Stimulated activated CD4-positive, alpha-beta T cell treated with anti-CD3 and anti-CD28 coated beads, Interleukin-12 subunit alpha, Interleukin-12 subunit beta, amount 100 ng/mL, for 4 hours (primary cell): ENCODE measurements around the gene MEN1.
A peak's percentile ranks its signal among the peaks of the same experiment; 100 is the strongest.
"Not testable (repeated sequence)": the region's sequence is repeated elsewhere in the genome, so short reads cannot be mapped to it uniquely, and the experiment has no call there.

Experiments
- DNase-seq: peaks from one replicate; pipeline ENCODE4 v3.0.0-alpha.2; 2020

The MEN1 gene

GRCh38 chr11:64831411-64831891 is 21.1 kb upstream of the MEN1 start:
- DNase-seq: no peak

DNA sequence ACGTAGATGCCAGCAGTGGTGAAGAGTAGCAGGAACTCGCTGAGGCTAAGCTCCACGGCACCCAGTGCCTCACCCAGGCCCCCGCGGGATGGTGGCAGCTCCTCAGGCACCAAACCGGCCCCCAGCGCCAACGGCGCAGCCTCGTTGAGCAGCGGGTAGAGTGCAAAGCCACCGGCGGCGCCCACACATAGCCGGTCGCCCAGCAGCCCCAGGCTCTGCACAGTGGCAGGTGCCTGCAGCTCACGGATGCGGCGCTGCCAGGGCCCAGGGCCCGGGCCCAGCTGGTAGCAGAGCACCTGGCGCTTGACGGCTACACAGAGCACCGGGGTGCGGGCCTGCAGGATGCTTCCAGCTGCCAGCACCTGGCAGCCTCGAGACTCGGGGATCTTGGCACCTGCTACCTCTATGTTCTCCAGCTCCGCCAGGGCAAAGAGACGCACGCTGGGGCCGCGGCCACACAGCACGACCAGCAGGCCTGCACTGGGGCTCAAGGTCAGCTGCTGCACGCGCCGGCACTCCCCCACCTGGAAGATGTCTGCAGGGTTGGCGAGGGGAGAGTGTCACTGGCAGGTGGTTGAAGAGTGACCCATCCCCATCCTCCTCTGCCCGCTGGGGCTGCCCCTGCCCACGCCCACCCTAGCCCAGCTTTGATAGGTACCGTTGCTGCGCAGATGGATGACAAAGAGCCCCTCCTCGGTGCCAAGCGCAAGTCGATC is 19.3 kb upstream of the MEN1 start:
- DNase-seq: no peak

- DNase-seq: no peak
Observed at GRCh38 chr11:64827451-64827839, 17.1 kb upstream of the MEN1 start.

DNA sequence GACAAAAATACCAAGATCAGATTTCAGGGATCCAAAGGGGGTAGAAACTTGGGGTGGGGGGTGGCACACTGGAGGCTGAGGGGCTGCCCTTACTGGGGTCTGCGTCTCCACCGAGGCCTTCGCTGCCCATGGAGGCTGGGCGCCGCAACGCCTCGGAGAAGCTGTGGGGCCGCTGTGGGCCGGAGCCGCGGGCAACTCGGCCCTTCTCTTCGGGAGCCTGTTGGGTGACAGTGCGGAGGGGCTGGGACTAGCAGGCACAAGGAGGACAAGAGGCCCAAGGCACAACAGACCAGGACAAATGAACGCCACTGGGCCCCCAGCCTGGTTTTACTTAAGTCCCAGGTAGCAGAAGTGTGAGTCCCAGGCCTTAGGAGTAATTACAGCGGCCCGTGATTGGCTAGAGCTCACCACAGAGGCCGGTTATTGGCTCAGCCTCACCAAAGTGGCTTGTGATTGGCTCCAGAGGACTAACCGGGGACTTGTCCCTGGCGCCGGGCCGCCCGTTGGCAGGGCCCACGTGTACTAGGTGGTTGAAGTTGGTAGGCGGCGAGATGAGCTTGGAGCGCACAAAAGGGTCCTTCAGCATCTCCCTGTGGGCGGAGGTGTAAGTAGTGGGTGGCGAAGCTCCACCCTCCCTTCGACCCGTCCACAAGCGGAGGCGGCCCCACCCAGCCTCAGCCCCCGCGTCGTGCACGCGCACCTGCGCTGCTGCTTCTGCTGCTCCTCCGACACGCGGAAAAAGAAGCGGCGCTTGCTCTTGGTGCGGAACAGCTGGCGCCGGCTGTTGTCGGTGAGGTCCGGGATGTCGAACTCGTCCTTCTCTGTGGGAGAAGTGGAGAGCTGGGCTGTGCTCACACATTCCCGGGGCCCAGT is 16.5 kb upstream of the MEN1 start:
- no peak for DNase-seq

GRCh38 chr11:64826062-64826461 is 15.7 kb upstream of the MEN1 start:
- no peak for DNase-seq

GRCh38 chr11:64823568-64824119 is 13.3 kb upstream of the MEN1 start:
- no peak for DNase-seq

GRCh38 chr11:64817476-64817875 is 7.1 kb upstream of the MEN1 start:
- no peak for DNase-seq

DNA sequence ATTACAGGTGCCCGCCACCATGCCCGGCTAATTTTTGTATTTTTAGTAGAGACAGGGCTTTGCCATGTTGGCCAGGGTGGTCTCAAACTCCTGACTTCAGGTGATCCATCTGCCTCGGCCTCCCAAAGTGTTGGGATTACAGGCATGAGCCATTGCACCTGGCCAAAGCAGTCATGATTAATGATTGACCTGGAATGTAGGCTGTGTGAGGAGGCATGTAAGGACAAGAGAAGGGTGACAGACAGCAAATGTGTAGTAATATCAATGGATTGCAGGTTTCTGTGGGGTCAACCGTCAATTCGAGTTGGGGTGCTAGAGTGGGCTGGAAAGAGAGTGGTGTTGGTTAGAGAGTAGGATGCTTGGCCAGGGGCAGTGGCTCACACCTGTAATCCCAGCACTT is 5.1 kb upstream of the MEN1 start:
- DNase-seq: not testable (repeated sequence)

- DNase-seq: no peak
Observed at GRCh38 chr11:64814712-64815187, 4.4 kb upstream of the MEN1 start.

DNA sequence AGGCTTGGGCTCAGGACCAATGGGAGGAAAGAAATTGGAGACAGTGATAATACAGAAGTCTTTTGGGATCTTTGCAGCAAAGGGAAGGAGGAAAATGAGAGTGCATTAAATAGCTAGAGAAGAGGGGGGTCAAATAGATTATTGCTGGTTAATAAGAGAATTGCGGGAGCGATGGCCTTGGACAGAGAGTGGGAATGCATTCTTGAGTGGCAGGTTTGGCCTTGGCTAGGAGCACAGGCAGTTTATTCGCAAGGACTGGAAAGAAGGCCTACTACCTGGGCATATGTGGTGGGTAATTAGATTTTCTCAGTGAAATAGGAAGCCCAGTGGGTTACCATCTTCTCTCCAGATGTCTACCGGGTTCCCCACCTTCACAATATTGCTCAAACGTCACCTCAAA is 3.5 kb upstream of the MEN1 start:
- DNase-seq: no peak

- DNase-seq: peak; percentile 29
Observed at GRCh38 chr11:64810891-64811272, 531 bp upstream of the MEN1 start.

- DNase-seq: peak; percentile 26
Observed at GRCh38 chr11:64809781-64810241, 540 bp downstream of the MEN1 start.

GRCh38 chr11:64805481-64805880 is 4.9 kb downstream of the MEN1 start:
- DNase-seq: no peak

GRCh38 chr11:64804346-64805210 is 5.8 kb downstream of the MEN1 start:
- no peak for DNase-seq

DNA sequence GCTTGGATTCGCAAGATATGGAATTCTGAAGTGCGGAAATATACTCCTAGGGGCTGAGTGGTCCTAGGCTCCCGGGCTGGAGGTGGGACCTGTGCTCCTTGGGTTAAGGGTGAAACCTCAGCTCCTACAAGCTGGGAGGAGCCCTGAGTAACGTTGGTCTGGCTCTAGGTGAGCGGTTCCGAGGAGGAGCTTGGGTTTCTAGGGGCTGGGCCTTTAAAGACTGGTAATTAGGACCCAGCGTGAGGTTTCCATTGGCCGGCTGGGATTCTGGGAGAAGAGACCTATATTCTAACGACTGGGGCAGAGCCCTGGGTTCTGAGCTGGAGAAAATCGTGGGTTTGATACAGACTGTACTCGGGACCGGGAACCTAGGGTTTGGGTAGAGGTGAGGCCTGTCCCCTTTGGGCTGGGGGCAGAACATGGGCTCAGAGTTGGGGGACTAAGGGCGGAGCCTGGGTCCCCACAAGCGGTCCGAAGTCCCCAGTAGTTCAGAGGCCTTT is 6.5 kb downstream of the MEN1 start:
- DNase-seq: no peak

GRCh38 chr11:64803158-64803845 is 7.0 kb downstream of the MEN1 start, which contains the start of gene MAP4K2:
Gene MAP4K2 (minus strand): TSS chr11:64803214. CDS start chr11:64803149, 65 bp downstream.
- peak; percentile 87 for DNase-seq

- DNase-seq: no peak
Observed at GRCh38 chr11:64802370-64803157, 7.8 kb downstream of the MEN1 start.

- no peak for DNase-seq
Observed at GRCh38 chr11:64801561-64802369, 8.6 kb downstream of the MEN1 start.

DNA sequence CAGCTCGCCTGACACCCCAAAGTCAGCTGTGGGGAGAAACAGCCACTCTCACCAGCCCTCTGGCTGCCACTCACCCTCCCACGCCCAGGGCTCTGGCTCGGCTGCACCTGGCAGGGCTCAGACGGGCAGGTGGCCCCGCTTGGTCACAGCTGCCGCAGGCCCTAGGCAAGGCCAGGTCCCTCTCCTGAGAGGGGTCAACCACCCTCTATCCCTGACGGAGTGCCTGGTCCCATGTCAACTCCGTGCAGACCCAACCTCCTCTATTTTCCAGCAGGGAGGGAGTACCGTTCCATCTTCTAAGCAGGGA is 9.2 kb downstream of the MEN1 start:
- no peak for DNase-seq
